ENCODE data around the gene MYRFL. TPM values are rescaled to one million over a fixed set of nuclear protein-coding genes. Genes with fewer than 3 reads are reported as not detected.
"Not testable (repeated sequence)": the region's sequence is repeated elsewhere in the genome, so short reads cannot be mapped to it uniquely, and the experiment has no call there.

The MYRFL gene
- polyA plus RNA-seq, 4 donors, result 16.7 to 56.5 (median 42.8) TPM

DNA sequence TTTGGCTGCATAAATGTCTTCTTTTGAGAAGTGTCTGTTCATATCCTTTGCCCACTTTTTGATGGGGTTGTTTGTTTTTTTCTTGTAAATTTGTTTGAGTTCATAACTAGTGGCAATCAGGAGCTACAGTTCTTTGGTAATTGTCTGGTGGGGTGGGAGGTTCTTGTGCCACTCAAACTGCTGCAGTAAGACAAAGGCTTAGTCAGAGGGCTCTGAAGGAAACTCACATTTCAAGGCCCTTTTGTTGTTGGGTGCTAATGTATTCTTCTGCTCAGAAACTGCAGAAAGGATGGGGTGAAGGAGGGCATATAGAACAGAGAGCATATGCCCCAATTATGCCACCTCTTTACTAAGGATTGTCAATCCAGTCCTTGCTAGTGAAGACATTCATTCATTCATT is 21.9 kb downstream of the MYRFL start:
- no peak for FAIRE-seq
- no peak overlapping the region for H3K4me3 ChIP-seq (ENCODE audit: low read depth in 1 of 3, low read length in 3 of 3)
- no peaks in the 10 kb centered on the region for H3K9me3 ChIP-seq (ENCODE audit: control insufficient read depth in 2 of 2, insufficient read depth in 1 of 2, low read depth in 1 of 2, low read length in 1 of 2)
- H3K36me3 ChIP-seq (ENCODE audit: control insufficient read depth in 3 of 3, insufficient read depth in 2 of 3, low read depth in 1 of 3, low read length in 3 of 3), result peaks cover 0 to 2% (median 0%) of the 10 kb centered on the region in 3 donors
- no peak for DNase-seq
- H3K27me3 ChIP-seq (ENCODE audit: control insufficient read depth in 3 of 3, insufficient read depth in 3 of 3, low read length in 3 of 3), result no peaks in the 10 kb centered on the region
- H3K4me1 ChIP-seq (ENCODE audit: control insufficient read depth in 3 of 3, insufficient read depth in 2 of 3, low read depth in 1 of 3, low read length in 2 of 3), result peaks cover 0 to 11% (median under 1%) of the 10 kb centered on the region in 3 donors
- no peak overlapping the region for H3K27ac ChIP-seq (ENCODE audit: low read depth in 1 of 3, low read length in 2 of 3)

- no peaks in the 10 kb centered on the region for H3K27me3 ChIP-seq (ENCODE audit: control insufficient read depth in 3 of 3, insufficient read depth in 3 of 3, low read length in 3 of 3)
- no peak overlapping the region for H3K27ac ChIP-seq (ENCODE audit: low read depth in 1 of 3, low read length in 2 of 3)
- peaks cover 0 to 2% (median 0%) of the 10 kb centered on the region in 3 donors for H3K36me3 ChIP-seq (ENCODE audit: control insufficient read depth in 3 of 3, insufficient read depth in 2 of 3, low read depth in 1 of 3, low read length in 3 of 3)
- 91 to 97% (median 95%) methylated on average over 2 of the region's 2 CpGs for WGBS, 3 donors
- no peak for FAIRE-seq
- H3K4me1 ChIP-seq (ENCODE audit: control insufficient read depth in 3 of 3, insufficient read depth in 2 of 3, low read depth in 1 of 3, low read length in 2 of 3), result no peaks in the 10 kb centered on the region
- H3K4me3 ChIP-seq (ENCODE audit: low read depth in 1 of 3, low read length in 3 of 3), result no peak overlapping the region
- H3K9me3 ChIP-seq (ENCODE audit: control insufficient read depth in 2 of 2, insufficient read depth in 1 of 2, low read depth in 1 of 2, low read length in 1 of 2), result peaks cover 0 to 19% of the 10 kb centered on the region in 2 donors
- no peak for DNase-seq
These were observed 26.9 kb downstream of the MYRFL start for GRCh38 chr12:69851976-69852375.

GRCh38 chr12:69853176-69853961 is 28.3 kb downstream of the MYRFL start:
- H3K4me3 ChIP-seq (ENCODE audit: low read depth in 1 of 3, low read length in 3 of 3); FAIRE-seq; DNase-seq; H3K4me1 ChIP-seq (ENCODE audit: control insufficient read depth in 3 of 3, insufficient read depth in 2 of 3, low read depth in 1 of 3, low read length in 2 of 3); H3K36me3 ChIP-seq (ENCODE audit: control insufficient read depth in 3 of 3, insufficient read depth in 2 of 3, low read depth in 1 of 3, low read length in 3 of 3); H3K27ac ChIP-seq (ENCODE audit: low read depth in 1 of 3, low read length in 2 of 3); H3K27me3 ChIP-seq (ENCODE audit: control insufficient read depth in 3 of 3, insufficient read depth in 3 of 3, low read length in 3 of 3): not testable (repeated sequence)
- WGBS, 3 donors, result 95 to 98% (median 97%) methylated on average over 42 to 60 of the region's 61 CpGs
- H3K9me3 ChIP-seq (ENCODE audit: control insufficient read depth in 2 of 2, insufficient read depth in 1 of 2, low read depth in 1 of 2, low read length in 1 of 2), result peaks cover 0 to 19% of the 10 kb centered on the region in 2 donors

DNA sequence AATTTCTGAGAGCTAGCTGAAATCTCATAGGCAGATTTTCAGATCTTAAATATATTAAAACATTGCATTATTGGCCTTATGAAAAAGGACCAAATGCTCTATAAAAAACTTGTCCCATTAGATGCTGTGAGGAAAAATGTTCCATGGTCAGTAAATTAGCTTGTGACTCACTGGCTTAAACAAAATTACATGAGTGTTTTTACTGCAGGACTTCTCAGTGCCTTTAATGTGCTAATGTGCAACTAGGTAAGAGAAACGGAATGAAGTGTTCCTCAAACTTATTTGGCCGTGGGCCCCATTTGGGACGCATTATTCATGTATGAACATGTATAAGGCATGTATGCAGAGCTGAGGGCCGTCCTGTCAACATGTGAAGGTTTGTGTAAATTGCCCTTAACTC is 41.7 kb downstream of the MYRFL start:
- Histone ChIP-seq H3K27ac (ENCODE audit: low read depth in 1 of 3, low read length in 2 of 3) (no peak overlapping the region), H3K9me3 (ENCODE audit: control insufficient read depth in 2 of 2, insufficient read depth in 1 of 2, low read depth in 1 of 2, low read length in 1 of 2) (no peaks in the 10 kb centered on the region), H3K36me3 (ENCODE audit: control insufficient read depth in 3 of 3, insufficient read depth in 2 of 3, low read depth in 1 of 3, low read length in 3 of 3) (no peaks in the 10 kb centered on the region), H3K27me3 (ENCODE audit: control insufficient read depth in 3 of 3, insufficient read depth in 3 of 3, low read length in 3 of 3) (no peaks in the 10 kb centered on the region), H3K4me1 (ENCODE audit: control insufficient read depth in 3 of 3, insufficient read depth in 2 of 3, low read depth in 1 of 3, low read length in 2 of 3) (no peaks in the 10 kb centered on the region), H3K4me3 (ENCODE audit: low read depth in 1 of 3, low read length in 3 of 3) (no peak overlapping the region)
- 88 to 93% (median 88%) methylated on average over 4 of the region's 4 CpGs for WGBS, 3 donors
- no peak for FAIRE-seq
- DNase-seq, result no peak

DNA sequence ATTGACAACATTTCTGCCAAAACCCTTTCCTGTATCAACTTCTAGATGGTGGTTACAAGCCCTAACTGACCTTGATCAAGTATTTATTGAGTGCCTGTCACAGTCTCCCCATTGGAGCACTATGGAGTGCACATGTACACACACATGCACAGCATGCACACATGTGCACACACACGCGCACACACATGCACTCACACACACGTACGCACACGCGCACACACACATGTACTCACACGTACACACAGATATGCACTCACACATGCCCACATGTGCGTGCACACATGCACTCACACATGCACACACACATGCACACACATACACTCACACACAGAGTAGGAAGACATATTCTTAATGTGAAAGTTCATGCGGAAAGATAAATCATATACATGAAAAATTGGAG is 43.7 kb downstream of the MYRFL start:
- Histone ChIP-seq H3K4me1 (ENCODE audit: control insufficient read depth in 3 of 3, insufficient read depth in 2 of 3, low read depth in 1 of 3, low read length in 2 of 3) (no peaks in the 10 kb centered on the region), H3K27ac (ENCODE audit: low read depth in 1 of 3, low read length in 2 of 3) (no peak overlapping the region), H3K9me3 (ENCODE audit: control insufficient read depth in 2 of 2, insufficient read depth in 1 of 2, low read depth in 1 of 2, low read length in 1 of 2) (no peaks in the 10 kb centered on the region), H3K27me3 (ENCODE audit: control insufficient read depth in 3 of 3, insufficient read depth in 3 of 3, low read length in 3 of 3) (no peaks in the 10 kb centered on the region), H3K4me3 (ENCODE audit: low read depth in 1 of 3, low read length in 3 of 3) (no peak overlapping the region), H3K36me3 (ENCODE audit: control insufficient read depth in 3 of 3, insufficient read depth in 2 of 3, low read depth in 1 of 3, low read length in 3 of 3) (peaks cover 0 to 5% (median 0%) of the 10 kb centered on the region in 3 donors)
- DNase-seq, result no peak
- FAIRE-seq, result no peak
- WGBS, 3 donors, result 92 to 97% (median 96%) methylated on average over 9 of the region's 9 CpGs

DNA sequence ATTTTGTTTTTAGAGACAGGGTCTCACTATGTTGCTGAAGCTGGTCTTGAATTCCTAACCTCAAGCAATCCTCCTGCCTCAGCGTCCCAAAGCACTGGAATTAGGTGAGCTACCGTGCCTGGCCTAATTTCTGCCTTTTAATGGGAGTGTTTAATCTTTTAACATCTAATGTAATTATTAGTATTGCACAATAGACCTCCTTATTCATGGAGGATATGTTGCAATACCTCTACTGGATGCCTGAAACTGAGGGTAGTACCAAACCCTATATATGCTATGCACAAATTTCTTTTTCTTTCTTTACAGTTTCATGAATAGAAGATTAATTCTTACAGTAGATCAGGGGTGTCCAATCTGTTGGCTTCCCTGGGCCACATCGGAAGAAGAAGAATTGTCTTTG is 47.8 kb downstream of the MYRFL start:
- Histone ChIP-seq H3K36me3 (ENCODE audit: control insufficient read depth in 3 of 3, insufficient read depth in 2 of 3, low read depth in 1 of 3, low read length in 3 of 3) (peaks cover 0 to 8% (median 0%) of the 10 kb centered on the region in 3 donors), H3K27ac (ENCODE audit: low read depth in 1 of 3, low read length in 2 of 3) (no peak overlapping the region), H3K9me3 (ENCODE audit: control insufficient read depth in 2 of 2, insufficient read depth in 1 of 2, low read depth in 1 of 2, low read length in 1 of 2) (no peaks in the 10 kb centered on the region), H3K27me3 (ENCODE audit: control insufficient read depth in 3 of 3, insufficient read depth in 3 of 3, low read length in 3 of 3) (no peaks in the 10 kb centered on the region), H3K4me3 (ENCODE audit: low read depth in 1 of 3, low read length in 3 of 3) (no peak overlapping the region), H3K4me1 (ENCODE audit: control insufficient read depth in 3 of 3, insufficient read depth in 2 of 3, low read depth in 1 of 3, low read length in 2 of 3) (no peaks in the 10 kb centered on the region)
- FAIRE-seq, result no peak
- peak in 1 of 2 donors; percentile 33 for DNase-seq
- WGBS, 3 donors, result 31 to 43% (median 42%) methylated on average over 3 of the region's 3 CpGs

GRCh38 chr12:69873429-69873828 is 48.4 kb downstream of the MYRFL start:
- DNase-seq, result no peak
- Histone ChIP-seq H3K36me3 (ENCODE audit: control insufficient read depth in 3 of 3, insufficient read depth in 2 of 3, low read depth in 1 of 3, low read length in 3 of 3) (peaks cover 0 to 8% (median 0%) of the 10 kb centered on the region in 3 donors), H3K9me3 (ENCODE audit: control insufficient read depth in 2 of 2, insufficient read depth in 1 of 2, low read depth in 1 of 2, low read length in 1 of 2) (no peaks in the 10 kb centered on the region), H3K27me3 (ENCODE audit: control insufficient read depth in 3 of 3, insufficient read depth in 3 of 3, low read length in 3 of 3) (no peaks in the 10 kb centered on the region), H3K27ac (ENCODE audit: low read depth in 1 of 3, low read length in 2 of 3) (no peak overlapping the region), H3K4me1 (ENCODE audit: control insufficient read depth in 3 of 3, insufficient read depth in 2 of 3, low read depth in 1 of 3, low read length in 2 of 3) (no peaks in the 10 kb centered on the region), H3K4me3 (ENCODE audit: low read depth in 1 of 3, low read length in 3 of 3) (no peak overlapping the region)
- FAIRE-seq, result no peak
- 81 to 100% (median 84%) methylated on average over 2 of the region's 2 CpGs for WGBS, 3 donors

GRCh38 chr12:69874606-69875005 is 49.6 kb downstream of the MYRFL start:
- no peak for FAIRE-seq

More at GRCh38 chr12:69874606-69875005, 49.6 kb downstream of the MYRFL start:
- H3K9me3 ChIP-seq (ENCODE audit: control insufficient read depth in 2 of 2, insufficient read depth in 1 of 2, low read depth in 1 of 2, low read length in 1 of 2), result no peaks in the 10 kb centered on the region
- H3K4me3 ChIP-seq (ENCODE audit: low read depth in 1 of 3, low read length in 3 of 3), result no peak overlapping the region
- 50 to 93% (median 87%) methylated on average over 1 of the region's 1 CpG for WGBS, 3 donors
- peaks cover 0 to 14% (median 0%) of the 10 kb centered on the region in 3 donors for H3K36me3 ChIP-seq (ENCODE audit: control insufficient read depth in 3 of 3, insufficient read depth in 2 of 3, low read depth in 1 of 3, low read length in 3 of 3)
- no peak overlapping the region for H3K27ac ChIP-seq (ENCODE audit: low read depth in 1 of 3, low read length in 2 of 3)
- H3K4me1 ChIP-seq (ENCODE audit: control insufficient read depth in 3 of 3, insufficient read depth in 2 of 3, low read depth in 1 of 3, low read length in 2 of 3), result peaks cover 0 to 5% (median 3%) of the 10 kb centered on the region in 3 donors
- H3K27me3 ChIP-seq (ENCODE audit: control insufficient read depth in 3 of 3, insufficient read depth in 3 of 3, low read length in 3 of 3), result no peaks in the 10 kb centered on the region
- no peak for DNase-seq

Measured in small intestine (tissue), 7 donors.